Ovary (tissue), 3 donors: ENCODE measurements around the gene TMEM30B.

Experiments used
- CTCF ChIP-seq, 3 donors: fragments of 450-650 bp in 2 of 3; fragments of 200-600 bp in 1 of 3; IDR thresholded peaks; one replicate each; pipeline versions ENCODE4 v1.5.1 to v1.8.0; 2016 to 2022; ENCODE audit warnings: antibody characterized with exemption in 3 of 3, mild to moderate bottlenecking in 1 of 3
- POLR2A ChIP-seq: fragments of 450-650 bp; IDR thresholded peaks from one replicate; pipeline ENCODE4 v1.6.1; 2017; ENCODE audit warnings: antibody characterized with exemption, mild to moderate bottlenecking, moderate library complexity
- donor health status: DM: no; HTN: no; CAD: no.

GRCh38 chr14:61234215-61234916 is 46.8 kb downstream of the TMEM30B start:
- TF ChIP-seq CTCF (IDR thresholded peaks at IDR 0.05), result no peak
- TF ChIP-seq POLR2A, result no peak
